CMK (cell line): Measurements from ENCODE around the gene YPEL4.
"Not testable (repeated sequence)": the region's sequence is repeated elsewhere in the genome, so short reads cannot be mapped to it uniquely, and the experiment has no call there.

ENCODE experiments used
- DNase-seq: peaks from one replicate; pipeline ENCODE4 v3.0.0-alpha.2; 2010; ENCODE audit warnings: low read depth

Gene YPEL4

GRCh38 chr11:57649826-57650738 is at the start of gene YPEL4:
YPEL4 (minus strand) TSS chr11:57649912; CDS start chr11:57647107, 2,805 bp downstream.
- no peak for DNase-seq

DNA sequence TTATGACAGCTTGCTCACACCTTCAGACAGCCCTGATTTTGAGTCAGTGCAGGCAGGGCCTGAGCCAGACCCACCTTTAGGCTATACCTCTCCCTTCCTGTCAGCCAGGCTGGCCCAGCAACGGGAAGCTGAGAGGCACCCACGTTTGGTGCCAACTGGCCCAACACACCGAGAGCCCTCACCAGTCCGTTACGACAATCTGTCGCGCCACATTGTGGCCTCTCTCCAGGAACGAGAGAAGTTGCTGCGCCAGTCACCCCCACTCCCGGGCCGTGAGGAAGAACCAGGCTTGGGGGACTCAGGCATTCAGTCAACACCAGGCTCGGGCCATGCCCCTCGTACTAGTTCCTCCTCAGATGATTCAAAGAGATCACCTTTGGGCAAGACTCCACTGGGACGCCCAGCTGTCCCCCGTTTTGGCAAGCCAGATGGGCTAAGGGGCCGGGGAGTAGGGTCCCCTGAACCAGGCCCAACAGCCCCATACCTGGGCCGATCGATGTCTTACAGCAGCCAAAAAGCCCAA is 49.2 kb upstream of the YPEL4 start:
- no peak for DNase-seq

DNA sequence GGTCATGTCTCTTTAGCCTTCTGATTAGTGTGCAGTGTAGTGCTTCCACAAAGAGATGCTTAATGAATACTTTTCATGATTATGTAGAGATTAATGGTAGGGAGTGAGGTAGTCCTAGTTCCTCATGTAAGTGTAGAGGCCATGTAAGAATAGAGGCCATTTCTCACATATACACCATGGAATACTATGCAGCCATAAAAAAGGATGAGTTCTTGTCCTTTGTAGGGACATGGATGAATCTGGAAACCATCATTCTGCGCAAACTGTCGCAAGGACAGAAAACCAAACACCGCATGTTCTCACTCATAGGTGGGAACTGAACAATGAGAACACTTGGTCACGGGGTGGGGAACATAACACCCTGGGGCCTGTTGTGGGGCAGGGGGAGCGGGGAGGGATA is 40.8 kb upstream of the YPEL4 start:
- not testable (repeated sequence) for DNase-seq

DNA sequence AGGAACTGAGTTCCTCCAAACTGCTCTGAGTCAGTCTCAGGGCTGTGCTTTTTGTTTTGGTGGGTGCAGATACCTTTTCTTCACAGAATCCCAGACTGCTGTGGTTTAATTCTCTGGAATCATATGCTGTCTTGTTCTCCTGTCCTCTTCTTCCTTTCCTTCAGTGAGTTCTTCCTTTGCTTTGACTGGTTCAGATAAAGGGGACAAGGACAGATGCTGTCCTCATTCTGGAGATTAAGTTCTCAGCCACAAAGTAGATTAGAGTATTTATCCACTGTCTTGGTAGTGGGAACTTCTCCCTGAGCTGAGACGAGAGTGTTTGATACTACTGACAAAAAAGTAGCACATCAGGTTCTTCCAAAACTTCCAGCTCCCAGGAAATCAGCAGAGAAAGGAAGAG is 31.5 kb upstream of the YPEL4 start:
- no peak for DNase-seq

DNA sequence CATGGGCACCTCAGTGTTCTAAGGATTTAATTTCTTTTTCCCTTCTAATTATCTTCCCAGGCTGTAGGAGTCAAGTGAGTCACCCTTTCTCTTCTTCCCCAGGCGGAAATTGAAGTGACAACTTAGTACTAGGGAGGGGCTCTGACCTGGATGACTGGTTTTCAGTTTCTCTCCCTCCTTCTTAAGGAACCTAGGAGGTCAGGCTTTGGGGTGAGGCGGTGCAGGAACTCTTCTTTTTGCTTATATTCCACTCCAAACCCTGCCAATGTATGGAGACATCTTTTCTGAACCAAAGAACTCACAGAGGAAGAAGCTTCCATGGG is 30.8 kb upstream of the YPEL4 start:
- no peak for DNase-seq

- no peak for DNase-seq
Measured at GRCh38 chr11:57679396-57679795, 29.7 kb upstream of the YPEL4 start.

- DNase-seq, result no peak
Measured at GRCh38 chr11:57675176-57675941, 25.6 kb upstream of the YPEL4 start.

- no peak for DNase-seq
Measured at GRCh38 chr11:57674251-57674650, 24.5 kb upstream of the YPEL4 start.

GRCh38 chr11:57668434-57668782 is 18.7 kb upstream of the YPEL4 start:
- no peak for DNase-seq

- DNase-seq, result peak; percentile 95
Measured at GRCh38 chr11:57667736-57668433, 18.2 kb upstream of the YPEL4 start, which contains the start of gene ZDHHC5. ZDHHC5 (plus strand) TSS chr11:57668114; CDS start chr11:57673091, 4,977 bp downstream.

DNA sequence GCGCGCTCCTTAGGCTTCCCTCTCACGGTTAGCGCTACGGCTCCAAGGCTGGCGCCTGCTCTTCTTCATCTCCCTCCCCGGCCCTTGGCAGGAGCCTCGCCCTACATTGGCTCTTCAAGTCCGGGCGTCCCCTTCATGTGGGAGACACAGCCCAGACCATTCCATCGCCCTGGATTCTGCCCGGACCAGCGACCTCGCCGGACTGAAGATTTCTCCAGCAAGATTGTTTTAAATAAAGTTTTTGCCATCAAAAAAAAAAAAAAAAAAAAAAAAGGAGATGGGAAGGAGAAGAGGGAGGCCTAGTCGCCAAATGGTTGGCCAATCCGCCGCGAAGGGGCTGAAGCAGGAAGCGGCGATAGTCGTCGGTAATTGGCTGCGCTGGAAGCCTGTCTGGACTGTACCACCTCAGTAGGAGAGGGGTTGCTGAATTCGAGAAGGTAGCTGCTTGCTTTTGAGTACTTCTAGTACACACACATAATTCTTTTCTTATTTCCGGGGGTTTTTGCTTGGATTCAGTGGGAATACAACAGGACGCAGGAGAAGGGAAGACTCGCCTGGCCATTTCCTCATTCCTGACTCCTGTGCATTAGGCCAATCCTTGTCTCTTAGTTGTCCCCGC is 17.5 kb upstream of the YPEL4 start:
- peak; percentile 94 for DNase-seq

- DNase-seq, result no peak
Measured at GRCh38 chr11:57663975-57664374, 14.3 kb upstream of the YPEL4 start.

- no peak for DNase-seq
Measured at GRCh38 chr11:57662893-57663292, 13.2 kb upstream of the YPEL4 start.

GRCh38 chr11:57659669-57660068 is 10.0 kb upstream of the YPEL4 start:
- DNase-seq, result no peak

DNA sequence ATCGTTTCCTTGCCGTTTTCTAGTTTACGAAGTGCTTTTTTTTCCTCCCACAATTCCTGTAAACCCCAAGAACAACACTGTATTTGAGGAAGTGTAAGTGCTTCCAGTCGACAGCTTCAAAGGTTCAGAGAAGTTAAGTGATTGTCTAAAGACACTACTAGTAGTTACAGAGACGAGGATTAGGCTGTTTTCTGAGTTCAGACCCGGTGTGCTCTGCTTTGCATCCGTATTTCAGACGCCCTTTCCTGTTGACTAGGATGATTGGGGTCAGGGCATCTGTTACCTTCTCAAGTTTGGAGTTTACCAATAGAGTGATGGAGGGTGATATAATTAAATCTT is 8.3 kb upstream of the YPEL4 start:
- no peak for DNase-seq

GRCh38 chr11:57657194-57658022 is 7.7 kb upstream of the YPEL4 start, which contains the start of gene CLP1:
CLP1 (plus strand) TSS chr11:57657762; CDS start chr11:57659477, 1,715 bp downstream.
- DNase-seq, result peak; percentile 89

DNA sequence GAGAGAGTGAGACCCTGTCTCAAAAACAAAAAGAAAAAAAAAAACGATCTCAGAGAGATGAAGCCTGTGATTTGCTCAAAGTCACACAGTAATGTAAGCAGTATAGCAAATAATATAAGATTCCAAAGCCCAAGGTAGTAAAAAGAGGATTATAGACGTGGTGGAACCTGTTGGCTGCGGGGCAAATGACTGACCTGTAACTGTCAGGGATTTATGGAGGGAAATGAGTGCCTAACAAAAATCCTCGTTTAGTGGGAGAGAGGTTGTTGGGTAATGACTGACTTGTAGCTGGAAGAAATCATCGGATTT is 7.1 kb upstream of the YPEL4 start:
- DNase-seq, result no peak

- no peak for DNase-seq
Measured at GRCh38 chr11:57653163-57653562, 3.5 kb upstream of the YPEL4 start.

DNA sequence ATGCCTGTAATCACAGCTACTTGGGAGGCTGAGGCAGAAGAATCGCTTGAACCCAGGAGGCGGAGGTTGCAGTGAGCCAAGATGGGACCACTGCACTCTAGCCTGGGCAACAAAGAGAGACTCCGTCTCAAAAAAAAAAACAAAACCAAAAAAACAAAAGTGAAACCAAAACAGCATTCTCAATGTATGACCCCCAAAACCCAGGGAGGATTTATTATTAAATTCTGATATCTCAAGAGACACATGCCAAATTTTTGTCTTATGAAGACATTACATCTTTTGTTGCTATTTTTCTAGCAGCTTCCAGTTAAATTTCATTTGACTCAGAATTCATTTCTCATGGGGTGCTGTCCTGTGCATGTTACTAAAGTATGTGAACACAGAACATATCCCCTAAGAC is 3.0 kb upstream of the YPEL4 start:
- DNase-seq, result no peak

DNA sequence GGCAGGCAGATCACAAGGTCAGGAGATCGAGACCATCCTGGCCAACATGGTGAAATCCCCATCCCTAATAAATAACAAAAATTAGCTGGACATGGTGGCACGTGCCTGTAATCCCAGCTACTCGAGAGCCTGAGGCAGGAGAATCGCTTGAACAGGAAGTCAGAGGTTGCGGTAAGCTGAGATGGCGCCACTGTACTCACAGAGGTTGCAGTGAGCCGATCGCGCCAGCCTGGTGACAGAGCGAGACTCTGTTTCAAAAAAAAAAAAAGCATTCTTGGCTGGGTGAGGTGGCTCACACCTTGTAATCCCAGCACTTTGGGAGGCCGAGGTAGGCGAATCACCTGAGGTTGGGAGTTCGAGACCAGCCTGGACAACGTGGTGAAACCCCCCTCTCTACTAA is 2.5 kb upstream of the YPEL4 start:
- DNase-seq, result not testable (repeated sequence)

DNA sequence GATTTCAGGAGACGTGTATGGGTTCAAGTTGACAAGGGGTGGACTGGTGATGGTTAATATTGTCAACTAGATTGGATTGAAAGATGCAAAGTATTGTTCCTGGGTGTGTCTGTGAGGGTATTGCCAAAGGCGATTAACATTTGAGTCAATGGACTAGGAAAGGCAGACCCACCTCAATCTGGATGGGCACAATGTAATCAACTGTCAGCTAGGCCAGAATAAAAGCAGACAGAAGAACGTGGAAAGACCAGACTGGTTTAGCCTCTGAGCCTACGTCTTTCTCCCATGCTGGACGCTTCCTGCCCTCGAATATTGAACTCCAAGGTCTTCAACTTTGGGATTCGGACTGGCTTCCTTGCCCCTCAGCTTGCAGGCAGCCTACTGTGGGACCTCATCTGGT is 1.7 kb upstream of the YPEL4 start:
- DNase-seq, result no peak
